T-helper 2 cell treated with Interferon-gamma antibody and Interleukin-4, amounts not matched to agents 5 μg/mL and 100 μg/mL, for 36 hours (primary cell): ENCODE results near the gene ACTN2.

ENCODE experiments used
- DNase-seq: peaks from one replicate; pipeline ENCODE4 v3.0.0; 2021; ENCODE audit warnings: low spot score
- H3K27ac Mint-ChIP-seq: one replicate; pipeline ENCODE4 v1.8.0; 2021; ENCODE audit warnings: mild to moderate bottlenecking, mixed read lengths
- H3K27me3 Mint-ChIP-seq: one replicate; pipeline ENCODE4 v1.8.0; 2021; ENCODE audit warnings: low read depth, mixed read lengths
- H3K36me3 Mint-ChIP-seq: one replicate; pipeline ENCODE4 v1.8.0; 2021; ENCODE audit warnings: low read depth, mixed read lengths
- H3K4me1 Mint-ChIP-seq: one replicate; pipeline ENCODE4 v1.8.0; 2021; ENCODE audit warnings: low read depth, mixed read lengths
- H3K4me3 Mint-ChIP-seq: one replicate; pipeline ENCODE4 v1.8.0; 2022; ENCODE audit warnings: mild to moderate bottlenecking, moderate library complexity, mixed read lengths
- H3K9me3 Mint-ChIP-seq: one replicate; pipeline ENCODE4 v1.8.0; 2021; ENCODE audit warnings: mixed read lengths

ACTN2 gene

DNA sequence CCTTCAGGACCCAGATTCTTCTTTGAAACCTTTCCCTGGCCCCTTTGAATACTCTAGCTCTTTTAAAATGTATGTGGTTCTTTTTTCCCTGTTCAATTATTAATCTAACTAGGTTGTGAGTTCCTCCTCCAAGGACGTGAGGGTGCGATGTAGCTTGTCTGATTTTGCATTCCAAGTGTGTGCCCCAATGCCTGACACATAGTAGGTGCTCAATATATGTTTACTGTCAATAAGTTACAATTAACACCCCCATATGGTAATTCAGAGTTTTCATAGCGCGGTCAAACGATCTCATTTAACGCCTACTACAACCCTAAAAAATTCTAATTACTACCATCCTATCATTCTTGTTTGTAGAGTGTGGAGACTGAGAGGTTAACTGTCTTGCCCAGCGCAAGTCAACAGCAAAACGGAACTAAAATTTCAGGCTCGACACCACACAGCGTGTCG, 108.3 kb downstream of the ACTN2 start:
- Mint-ChIP-seq H3K4me3 (peak overlapping the region; percentile 97), H3K9me3 (no peaks in the 10 kb centered on the region), H3K36me3 (no peaks in the 10 kb centered on the region), H3K27me3 (peaks cover 11% of the 10 kb centered on the region), H3K4me1 (peaks cover 23% of the 10 kb centered on the region), H3K27ac (peak overlapping the region; percentile 99)
- DNase-seq, result no peak

DNA sequence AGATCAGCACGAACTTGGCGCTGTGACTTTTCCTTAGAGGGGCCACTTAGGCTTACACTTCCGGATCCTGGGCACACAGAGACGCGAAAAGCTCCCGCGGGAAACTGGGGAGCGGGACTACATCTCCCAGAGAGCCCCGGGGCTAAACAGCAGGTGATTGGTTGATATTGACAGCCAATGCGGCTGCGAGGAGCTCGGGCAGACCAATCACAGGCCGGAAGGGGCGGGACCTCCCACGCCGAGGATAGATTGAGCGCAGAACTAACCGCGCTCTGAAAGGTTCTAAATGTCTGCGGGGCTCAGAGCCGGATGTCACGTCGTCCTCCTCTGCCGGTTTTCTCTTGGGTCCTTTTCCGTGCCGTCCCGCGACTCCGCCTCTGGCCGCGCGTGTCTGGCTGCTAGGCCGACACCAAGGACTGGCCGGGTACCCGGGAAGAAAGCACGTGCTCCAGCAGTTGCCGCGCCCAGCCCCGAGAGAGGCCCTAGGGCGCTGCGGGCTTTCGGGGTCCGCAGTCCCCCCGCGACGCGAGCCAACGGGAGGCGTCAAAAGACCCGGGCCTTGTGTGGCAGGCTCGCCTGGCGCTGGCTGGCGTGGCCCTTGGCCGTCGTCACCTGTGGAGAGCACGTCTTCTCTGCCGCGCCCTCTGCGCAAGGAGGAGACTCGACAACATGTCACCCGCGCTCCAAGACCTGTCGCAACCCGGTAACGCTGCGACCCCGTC, 108.9 kb downstream of the ACTN2 start, which contains the start of gene MTR:
Gene MTR, plus strand, starts transcription at position 258 of the 722 bp plus-strand sequence. Its CDS starts 412 bp downstream, at position 670.
- peak within 1 kb of the TSS; percentile 97 for H3K4me3 Mint-ChIP-seq
- H3K36me3 Mint-ChIP-seq, result peaks cover under 1% of the 10 kb centered on the region
- peaks cover 10% of the 10 kb centered on the region for H3K27me3 Mint-ChIP-seq
- peak; percentile 96 for DNase-seq
- H3K27ac Mint-ChIP-seq, result peak within 1 kb of the TSS; percentile 99
- peaks cover 23% of the 10 kb centered on the region for H3K4me1 Mint-ChIP-seq
- no peaks in the 10 kb centered on the region for H3K9me3 Mint-ChIP-seq

DNA sequence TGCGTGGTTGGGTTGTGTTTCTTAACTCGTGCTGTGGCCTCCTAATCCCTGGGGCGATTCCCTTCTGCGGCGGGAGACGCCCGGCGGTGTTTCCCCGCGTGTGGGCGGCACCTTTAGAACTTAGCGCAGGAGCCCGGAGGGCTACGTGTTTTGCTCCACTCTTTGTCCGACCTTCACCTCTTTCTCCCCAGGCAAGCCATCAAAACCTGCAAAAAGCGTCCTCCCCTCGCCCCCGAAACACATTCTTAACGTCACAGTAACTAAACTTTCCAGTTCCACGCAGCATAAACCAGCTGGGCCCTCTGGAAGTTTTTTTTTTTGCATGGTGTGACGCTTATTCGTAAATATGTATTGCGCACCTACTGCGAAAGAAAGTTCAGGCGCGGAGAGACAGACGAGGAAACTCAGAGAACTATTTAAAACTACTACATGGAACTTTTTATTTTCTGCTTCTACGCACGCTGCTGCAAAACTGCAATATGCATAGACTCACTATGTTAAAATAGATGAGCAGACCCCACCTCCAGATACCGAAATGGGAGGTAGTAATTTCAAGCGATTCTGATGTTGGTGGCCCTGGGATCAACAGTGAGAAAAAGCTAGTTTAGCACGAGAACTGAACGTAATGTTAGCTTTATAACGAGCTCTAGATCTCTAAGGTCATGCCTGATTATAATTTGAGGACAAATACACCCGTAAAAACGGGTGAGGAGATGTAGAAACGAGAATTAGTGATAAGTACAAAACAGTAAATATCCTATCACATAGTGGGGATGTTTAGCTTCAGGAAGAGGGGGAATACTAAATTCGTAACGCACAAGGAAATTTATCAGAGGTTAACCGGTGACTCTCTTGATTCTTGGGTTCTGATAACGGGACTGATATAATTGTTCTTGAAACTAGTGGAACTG, 109.7 kb downstream of the ACTN2 start:
- Mint-ChIP-seq H3K4me3 (peak overlapping the region; percentile 97), H3K4me1 (peaks cover 24% of the 10 kb centered on the region), H3K27me3 (peaks cover 5% of the 10 kb centered on the region), H3K36me3 (peaks cover 3% of the 10 kb centered on the region), H3K9me3 (no peaks in the 10 kb centered on the region), H3K27ac (peak overlapping the region; percentile 99)
- DNase-seq, result peak; percentile 83

DNA sequence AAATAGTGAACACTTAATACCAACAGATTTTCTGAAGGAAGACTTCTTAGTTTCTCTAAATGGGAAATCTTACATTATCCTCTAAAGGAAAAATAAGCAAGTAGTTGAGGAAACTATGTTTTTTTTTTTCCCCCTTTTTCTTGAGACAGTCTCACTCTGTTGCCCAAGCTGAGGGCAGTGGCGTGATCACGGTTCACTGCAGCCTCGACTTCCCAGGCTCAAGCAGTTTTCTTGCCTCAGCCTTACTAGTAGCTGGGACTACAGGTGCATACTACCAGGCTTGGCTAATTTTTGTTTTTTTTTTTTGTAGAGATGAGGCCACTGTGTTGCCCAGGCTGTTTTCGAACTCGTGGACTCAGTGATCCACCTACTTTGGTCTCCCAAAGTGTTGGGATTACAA, 112.7 kb downstream of the ACTN2 start:
- no peak for DNase-seq
- Mint-ChIP-seq H3K4me1 (peaks cover 39% of the 10 kb centered on the region), H3K36me3 (peaks cover 9% of the 10 kb centered on the region), H3K27ac (no peak overlapping the region), H3K27me3 (no peaks in the 10 kb centered on the region), H3K9me3 (no peaks in the 10 kb centered on the region), H3K4me3 (no peak overlapping the region)

DNA sequence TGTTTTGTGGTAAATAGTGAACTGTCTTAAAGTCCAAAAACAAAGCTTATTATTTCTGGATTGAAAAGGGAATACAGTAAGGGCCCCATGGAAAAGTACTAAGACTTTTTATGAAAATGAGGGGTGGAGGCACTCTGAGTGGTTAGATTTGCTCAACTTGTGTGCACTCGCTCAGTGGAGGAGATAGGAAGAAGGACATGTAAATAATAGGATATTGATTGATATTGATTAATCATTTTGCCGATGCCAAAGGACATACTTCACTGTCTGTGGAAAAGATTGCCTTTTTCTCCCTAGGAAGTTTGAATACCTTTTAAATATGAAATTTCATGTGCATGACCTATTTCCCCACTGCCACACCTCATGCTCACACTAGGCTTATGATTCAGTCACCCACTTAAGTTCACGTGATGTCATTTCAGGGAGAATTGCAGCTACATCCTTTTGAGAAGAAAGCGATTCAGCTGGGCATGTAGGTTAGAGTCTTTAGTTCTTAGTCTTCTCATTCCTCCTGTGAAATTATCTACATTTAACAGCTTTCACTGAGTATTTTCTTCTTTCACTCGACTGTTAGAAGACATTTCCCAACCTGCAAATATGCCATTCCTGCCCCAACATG, 113.8 kb downstream of the ACTN2 start:
- Mint-ChIP-seq H3K9me3 (no peaks in the 10 kb centered on the region), H3K27ac (no peak overlapping the region), H3K27me3 (no peaks in the 10 kb centered on the region), H3K36me3 (peaks cover 13% of the 10 kb centered on the region), H3K4me1 (peaks cover 32% of the 10 kb centered on the region), H3K4me3 (no peak overlapping the region)
- no peak for DNase-seq

DNA sequence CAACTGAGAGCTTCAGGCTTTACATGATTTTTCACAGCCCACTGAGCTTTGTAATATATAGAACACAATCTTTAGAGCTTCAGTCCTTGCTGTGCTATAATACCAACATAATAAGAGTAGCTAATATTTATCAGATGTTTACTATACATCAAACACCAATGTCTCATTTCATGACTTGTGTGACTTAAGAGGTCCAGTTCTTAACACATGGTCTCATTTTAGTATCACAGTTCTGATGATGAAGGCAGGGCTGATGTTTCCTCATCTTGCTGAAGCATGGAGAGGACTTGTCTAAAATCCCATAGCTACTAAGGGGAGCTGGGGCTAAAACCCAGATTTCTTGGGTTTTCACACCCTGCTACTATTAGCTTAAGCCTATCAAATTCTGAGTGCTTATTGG, 114.3 kb downstream of the ACTN2 start:
- Mint-ChIP-seq H3K27ac (no peak overlapping the region), H3K27me3 (no peaks in the 10 kb centered on the region), H3K4me3 (no peak overlapping the region), H3K4me1 (peaks cover 32% of the 10 kb centered on the region), H3K36me3 (peaks cover 17% of the 10 kb centered on the region), H3K9me3 (no peaks in the 10 kb centered on the region)
- DNase-seq, result no peak

DNA sequence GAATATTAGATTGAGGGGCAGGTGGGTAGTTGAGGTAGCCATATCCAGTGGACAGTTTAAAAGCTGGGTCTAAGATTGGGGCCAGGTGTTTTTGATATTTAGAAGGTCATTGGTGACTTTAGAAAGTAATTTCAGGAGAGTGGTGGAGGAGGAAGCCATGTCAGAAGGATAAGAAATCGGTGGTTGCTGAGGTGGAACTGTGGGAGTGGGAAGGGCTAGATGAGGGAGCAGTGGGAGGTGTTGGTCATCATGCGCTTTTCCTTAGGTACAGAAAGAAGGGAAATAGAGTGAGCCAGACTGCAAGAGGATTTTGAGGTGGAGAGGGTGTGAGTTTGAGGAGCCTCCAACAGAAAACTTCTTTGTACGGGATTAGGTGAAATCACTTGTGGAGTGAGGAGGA, 116.0 kb downstream of the ACTN2 start:
- no peaks in the 10 kb centered on the region for H3K9me3 Mint-ChIP-seq
- peaks cover 23% of the 10 kb centered on the region for H3K4me1 Mint-ChIP-seq
- H3K27ac Mint-ChIP-seq, result no peak overlapping the region
- peaks cover 23% of the 10 kb centered on the region for H3K36me3 Mint-ChIP-seq
- no peak for DNase-seq
- H3K27me3 Mint-ChIP-seq, result no peaks in the 10 kb centered on the region
- H3K4me3 Mint-ChIP-seq, result no peak overlapping the region

DNA sequence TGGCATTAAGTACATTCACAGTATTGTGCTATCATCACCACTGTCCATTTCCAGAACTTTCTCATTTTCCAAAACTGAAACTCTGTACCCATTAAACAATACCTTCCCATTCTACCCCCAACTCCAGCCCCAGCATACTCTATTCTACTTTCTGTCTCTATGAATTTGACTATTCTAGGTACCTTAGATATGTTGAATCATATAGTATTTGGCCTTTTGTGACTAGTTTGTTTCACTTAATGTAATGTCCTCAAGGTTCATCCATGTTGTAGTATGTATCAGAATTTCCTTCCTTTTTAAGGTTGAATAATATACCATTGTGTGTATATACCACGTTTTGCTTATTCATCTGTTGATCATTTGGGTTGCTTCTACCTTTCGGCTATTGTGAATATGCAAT, 120.3 kb downstream of the ACTN2 start:
- H3K27me3 Mint-ChIP-seq, result no peaks in the 10 kb centered on the region
- no peak overlapping the region for H3K4me3 Mint-ChIP-seq
- no peak overlapping the region for H3K27ac Mint-ChIP-seq
- no peak for DNase-seq
- H3K9me3 Mint-ChIP-seq, result no peaks in the 10 kb centered on the region
- H3K36me3 Mint-ChIP-seq, result peaks cover 49% of the 10 kb centered on the region
- H3K4me1 Mint-ChIP-seq, result peaks cover 12% of the 10 kb centered on the region

DNA sequence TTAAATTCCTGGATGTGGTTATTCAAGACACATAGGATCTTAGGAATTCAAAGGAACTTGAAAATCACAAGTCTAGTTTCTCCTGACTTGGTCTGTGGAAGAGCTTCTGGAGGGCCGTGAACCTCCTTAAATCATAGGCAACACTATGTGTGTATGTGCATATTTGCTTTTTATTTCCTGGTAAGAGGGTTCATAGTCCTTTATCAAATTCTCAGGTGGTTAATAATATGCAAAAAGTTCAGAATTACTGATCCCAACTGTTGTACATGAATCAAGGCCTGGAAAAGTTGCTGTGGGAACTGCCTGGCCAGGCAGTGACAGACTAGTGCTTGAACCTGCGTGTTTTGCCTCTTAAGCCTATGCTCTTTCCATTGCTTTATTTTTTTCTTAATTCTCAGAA, 121.7 kb downstream of the ACTN2 start:
- no peak overlapping the region for H3K4me3 Mint-ChIP-seq
- no peaks in the 10 kb centered on the region for H3K27me3 Mint-ChIP-seq
- no peak for DNase-seq
- H3K4me1 Mint-ChIP-seq, result no peaks in the 10 kb centered on the region
- H3K9me3 Mint-ChIP-seq, result no peaks in the 10 kb centered on the region
- H3K27ac Mint-ChIP-seq, result no peak overlapping the region
- H3K36me3 Mint-ChIP-seq, result peaks cover 53% of the 10 kb centered on the region

DNA sequence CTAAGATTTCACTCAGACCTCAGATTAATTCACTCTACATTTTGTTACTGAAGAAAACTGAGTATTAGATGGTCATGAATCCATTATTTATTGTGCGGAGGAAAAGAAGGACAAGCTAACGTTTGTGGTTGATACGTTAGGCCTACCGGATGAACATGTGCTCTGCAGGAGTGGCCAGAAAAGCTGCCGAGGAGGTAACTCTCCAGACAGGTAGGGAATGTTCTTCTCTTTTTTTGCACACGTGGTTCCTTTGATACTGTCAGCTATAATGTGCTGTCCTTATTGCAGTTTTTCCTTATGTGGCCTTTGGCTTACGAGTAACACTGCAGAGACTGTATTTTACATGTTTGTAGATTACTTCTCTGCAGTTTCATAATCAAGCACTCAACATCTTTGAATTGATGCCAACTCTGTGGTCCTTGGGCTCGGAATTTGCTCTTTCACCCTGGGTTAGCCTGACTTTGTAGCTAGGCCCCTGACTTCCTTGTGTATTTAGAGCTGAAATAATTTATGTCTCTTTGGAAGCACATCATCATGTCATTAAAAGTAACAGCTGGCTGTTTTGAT, 122.3 kb downstream of the ACTN2 start:
- H3K36me3 Mint-ChIP-seq, result peaks cover 56% of the 10 kb centered on the region
- no peak overlapping the region for H3K4me3 Mint-ChIP-seq
- no peaks in the 10 kb centered on the region for H3K4me1 Mint-ChIP-seq
- DNase-seq, result no peak
- no peak overlapping the region for H3K27ac Mint-ChIP-seq
- no peaks in the 10 kb centered on the region for H3K27me3 Mint-ChIP-seq
- H3K9me3 Mint-ChIP-seq, result no peaks in the 10 kb centered on the region

DNA sequence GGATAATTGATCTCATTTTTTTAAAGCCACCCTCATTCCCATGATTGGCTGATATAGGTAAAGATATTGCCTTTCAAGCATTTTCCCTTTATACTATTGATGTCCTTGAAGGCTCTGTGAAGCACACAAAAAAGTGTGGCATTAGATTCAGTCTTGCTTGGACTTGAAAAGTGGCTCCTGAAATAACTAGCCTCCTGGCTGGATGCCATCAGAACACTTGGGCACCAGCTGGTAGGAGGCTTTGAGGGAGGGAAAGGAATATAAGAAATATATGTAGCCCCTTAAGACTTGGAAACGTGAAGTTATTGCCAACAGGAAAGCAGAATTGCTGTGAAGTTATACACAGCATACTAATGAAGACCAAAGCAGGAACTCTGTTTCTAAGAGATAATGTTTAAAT, 122.8 kb downstream of the ACTN2 start:
- no peaks in the 10 kb centered on the region for H3K9me3 Mint-ChIP-seq
- no peak overlapping the region for H3K27ac Mint-ChIP-seq
- no peak overlapping the region for H3K4me3 Mint-ChIP-seq
- DNase-seq, result no peak
- no peaks in the 10 kb centered on the region for H3K27me3 Mint-ChIP-seq
- H3K36me3 Mint-ChIP-seq, result peaks cover 59% of the 10 kb centered on the region
- H3K4me1 Mint-ChIP-seq, result no peaks in the 10 kb centered on the region

DNA sequence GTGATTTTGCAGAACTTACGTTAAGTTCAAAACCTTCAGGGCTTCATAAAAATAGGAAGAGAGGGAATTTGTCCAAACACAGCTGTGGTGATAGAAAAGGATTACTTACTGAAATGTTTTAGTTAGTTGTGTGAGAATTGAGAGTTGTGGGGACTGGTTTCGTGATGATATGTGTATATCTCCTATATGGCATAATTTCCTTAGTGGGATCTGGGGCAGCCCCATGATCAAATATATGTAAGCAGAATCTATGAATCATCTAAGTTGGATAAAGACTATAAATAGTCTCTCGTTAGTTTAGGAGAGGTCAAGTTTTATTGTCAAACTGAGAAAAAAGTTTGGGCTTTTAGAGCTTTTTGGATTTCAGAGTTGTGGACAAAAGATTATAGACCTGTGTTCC, 123.7 kb downstream of the ACTN2 start:
- DNase-seq, result no peak
- Mint-ChIP-seq H3K27ac (no peak overlapping the region), H3K4me1 (no peaks in the 10 kb centered on the region), H3K4me3 (no peak overlapping the region), H3K27me3 (no peaks in the 10 kb centered on the region), H3K36me3 (peaks cover 58% of the 10 kb centered on the region), H3K9me3 (no peaks in the 10 kb centered on the region)

DNA sequence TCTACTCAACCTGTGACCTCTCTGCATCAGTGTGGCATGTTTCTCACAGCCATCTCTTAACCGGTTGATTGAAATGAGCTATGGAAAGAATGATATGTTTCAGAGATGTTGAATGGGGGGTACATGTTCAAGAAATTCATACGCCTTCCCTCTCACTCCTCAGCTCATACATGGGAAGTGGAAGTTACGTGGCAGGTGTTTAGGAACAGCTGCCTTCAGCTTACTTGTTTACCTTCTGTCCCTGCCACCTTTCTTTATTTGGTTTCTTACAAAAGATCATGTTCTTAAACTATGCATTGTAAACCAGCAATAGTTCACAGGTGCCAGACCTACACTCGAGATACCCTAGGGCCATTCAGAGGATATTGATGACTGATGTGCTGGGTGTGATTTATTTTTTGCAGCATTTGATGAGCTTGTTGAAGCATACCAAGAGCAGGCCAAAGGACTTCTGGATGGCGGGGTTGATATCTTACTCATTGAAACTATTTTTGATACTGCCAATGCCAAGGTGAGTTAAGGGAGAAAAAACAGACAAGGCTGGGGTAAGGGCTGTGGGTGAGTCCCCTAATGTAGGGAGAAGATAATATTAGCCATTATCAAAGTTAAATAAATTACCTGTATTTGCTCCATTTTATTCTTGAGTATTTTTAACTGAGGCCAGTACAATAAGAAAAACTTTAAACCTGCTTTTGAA, 126.2 kb downstream of the ACTN2 start:
- Mint-ChIP-seq H3K36me3 (peaks cover 60% of the 10 kb centered on the region), H3K4me3 (no peak overlapping the region), H3K4me1 (no peaks in the 10 kb centered on the region), H3K27ac (no peak overlapping the region), H3K9me3 (no peaks in the 10 kb centered on the region), H3K27me3 (no peaks in the 10 kb centered on the region)
- DNase-seq, result no peak
